ENCODE measurements around the gene SARDH.

SARDH gene

GRCh38 chr9:133621725-133622267 lies 116.4 kb downstream of the SARDH start:
- H3K4me3 ChIP-seq (ENCODE audit: low read depth, low read length), result no peak overlapping the region
- no peak for DNase-seq (ENCODE audit: low read depth)
- no peak for TF ChIP-seq CTCF (conservative IDR thresholded peaks at IDR 0.05; ENCODE audit: low read depth, low read length)

GRCh38 chr9:133619791-133620190 lies 118.4 kb downstream of the SARDH start:
- no peak for TF ChIP-seq CTCF (conservative IDR thresholded peaks at IDR 0.05; ENCODE audit: low read depth, low read length)
- H3K4me3 ChIP-seq (ENCODE audit: low read depth, low read length), result no peak overlapping the region
- peak; percentile 2 for DNase-seq (ENCODE audit: low read depth)

- TF ChIP-seq CTCF (conservative IDR thresholded peaks at IDR 0.05; ENCODE audit: low read depth, low read length), result no peak
- no peak overlapping the region for H3K4me3 ChIP-seq (ENCODE audit: low read depth, low read length)
- DNase-seq (ENCODE audit: low read depth), result no peak
Observed at GRCh38 chr9:133618726-133619125, 119.4 kb downstream of the SARDH start.

- no peak overlapping the region for H3K4me3 ChIP-seq (ENCODE audit: low read depth, low read length)
- DNase-seq (ENCODE audit: low read depth), result no peak
- TF ChIP-seq CTCF (conservative IDR thresholded peaks at IDR 0.05; ENCODE audit: low read depth, low read length), result no peak
Observed at GRCh38 chr9:133616643-133617405, 121.3 kb downstream of the SARDH start.

- no peak overlapping the region for H3K4me3 ChIP-seq (ENCODE audit: low read depth, low read length)
- no peak for DNase-seq (ENCODE audit: low read depth)
- TF ChIP-seq CTCF (conservative IDR thresholded peaks at IDR 0.05; ENCODE audit: low read depth, low read length), result no peak
Observed at GRCh38 chr9:133615606-133616188, 122.5 kb downstream of the SARDH start.

GRCh38 chr9:133615186-133615585 lies 123.0 kb downstream of the SARDH start:
- no peak for TF ChIP-seq CTCF (conservative IDR thresholded peaks at IDR 0.05; ENCODE audit: low read depth, low read length)
- H3K4me3 ChIP-seq (ENCODE audit: low read depth, low read length), result no peak overlapping the region
- DNase-seq (ENCODE audit: low read depth), result no peak
